ENCODE data around the gene TIGIT.

The TIGIT gene

DNA sequence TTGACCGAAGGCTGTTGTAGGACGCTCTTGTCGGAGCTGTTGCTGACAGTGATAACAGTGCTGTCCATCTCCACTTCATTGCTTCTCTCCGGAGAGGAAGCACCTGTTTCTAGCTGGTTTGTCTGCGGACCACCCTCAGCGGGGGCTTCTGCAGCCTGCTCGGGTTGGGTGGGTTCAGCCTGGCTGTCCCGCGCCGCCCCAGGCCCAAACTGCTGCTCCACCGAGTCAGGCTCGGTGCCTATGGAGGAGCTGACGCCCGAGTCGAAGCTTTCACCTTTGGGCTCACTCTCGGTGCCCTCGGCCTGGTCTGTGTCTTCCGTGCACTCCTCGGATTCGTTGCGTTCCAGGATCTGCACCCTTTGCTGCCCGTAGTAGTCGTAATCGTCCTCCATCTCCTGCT lies 56.9 kb downstream of the TIGIT start:
- H3K4me3 ChIP-seq (ENCODE audit: low read depth, low read length): no peak overlapping the region

DNA sequence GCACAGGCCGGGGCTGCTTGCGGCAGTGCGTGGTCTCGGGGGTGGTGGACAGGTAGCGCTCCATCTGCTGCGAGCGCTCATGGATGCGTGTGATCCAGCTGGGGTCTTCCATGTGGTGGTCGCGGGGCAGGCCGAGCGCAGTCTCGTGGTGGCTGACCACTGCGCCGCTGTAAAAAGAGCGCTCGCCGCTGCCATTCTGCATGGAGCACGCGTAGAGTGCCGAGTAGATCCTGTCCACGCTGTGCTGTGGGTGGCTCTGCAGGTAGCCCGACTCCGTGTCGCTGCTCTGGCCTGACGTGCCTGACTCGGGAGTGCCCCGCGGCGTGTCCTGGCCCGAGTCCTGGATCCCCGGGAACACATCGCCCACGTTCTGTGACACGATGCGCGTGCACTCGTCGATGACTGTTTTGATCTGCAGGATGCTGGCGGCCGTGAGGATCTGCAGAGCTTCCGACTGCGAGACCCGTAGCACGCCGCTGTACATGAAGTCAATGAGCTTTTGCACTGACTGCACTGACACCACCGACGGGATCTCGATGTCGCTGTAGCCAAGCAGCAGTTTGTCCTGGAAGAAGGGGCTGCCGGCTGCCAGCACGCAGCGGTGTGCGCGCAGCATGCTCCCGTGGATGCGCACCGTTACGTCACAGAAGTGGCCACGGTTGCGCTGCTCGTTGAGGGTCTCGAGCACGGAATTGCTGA lies 57.4 kb downstream of the TIGIT start:
- H3K4me3 ChIP-seq (ENCODE audit: low read depth, low read length): no peak overlapping the region

- H3K4me3 ChIP-seq (ENCODE audit: low read depth, low read length): no peak overlapping the region
Observed at GRCh38 chr3:114351822-114352145, 58.0 kb downstream of the TIGIT start.

DNA sequence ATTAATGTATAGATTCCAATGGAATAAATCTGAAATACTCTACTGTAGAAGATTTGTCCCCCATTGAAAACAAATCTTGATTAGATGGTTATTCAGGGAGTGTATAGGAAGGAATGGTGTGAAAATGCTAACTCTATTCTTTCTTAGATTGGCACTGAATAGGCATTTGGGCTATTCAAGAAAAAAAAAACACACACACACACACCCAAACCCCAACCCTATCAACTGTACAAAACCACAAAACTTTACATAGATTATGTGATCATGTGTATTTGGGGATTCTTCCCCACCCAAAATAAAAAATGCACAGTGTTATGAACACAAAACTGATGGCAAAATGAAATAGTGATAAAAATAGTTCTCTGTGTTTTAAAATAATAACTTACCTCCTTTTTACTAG lies 61.8 kb downstream of the TIGIT start:
- H3K4me3 ChIP-seq (ENCODE audit: low read depth, low read length): no peak overlapping the region

DNA sequence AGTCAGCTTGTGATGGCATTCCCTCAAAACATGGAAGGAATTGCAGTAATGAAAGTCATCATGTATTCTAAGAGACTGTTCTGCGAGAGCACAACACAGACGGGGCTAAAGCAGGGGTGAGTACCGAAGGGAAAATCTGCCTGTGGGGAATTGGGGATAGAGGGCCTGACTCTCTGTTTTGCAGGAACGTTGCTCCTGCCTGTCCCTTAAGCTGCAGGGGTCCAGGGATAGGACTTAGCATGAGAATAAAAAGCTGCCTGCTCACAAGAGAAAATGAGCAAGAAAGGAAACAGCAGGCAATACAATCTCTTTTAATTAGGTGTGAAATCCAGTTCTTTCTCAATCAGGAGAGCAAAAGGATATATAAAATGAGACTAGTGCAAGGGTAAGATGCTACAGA lies 62.2 kb downstream of the TIGIT start:
- no peak overlapping the region for H3K4me3 ChIP-seq (ENCODE audit: low read depth, low read length)

- H3K4me3 ChIP-seq (ENCODE audit: low read depth, low read length): no peak overlapping the region
Observed at GRCh38 chr3:114356525-114356924, 62.7 kb downstream of the TIGIT start.

All from iPS-11a (cell line).